NCI-H2227 (cell line): ENCODE results near the gene STAP1.
"Not testable (repeated sequence)": the region's sequence is repeated elsewhere in the genome, so short reads cannot be mapped to it uniquely, and the experiment has no call there.

Experiments used
- DNase-seq: peaks from one replicate; lab custom pipeline; 2025; ENCODE audit not compliant: unreplicated experiment; lab: John Stamatoyannopoulos, UW

The STAP1 gene

GRCh38 chr4:67615119-67615518 is 56.6 kb downstream of the STAP1 start:
- DNase-seq = no peak

- no peak for DNase-seq
Observed at GRCh38 chr4:67616478-67616877, 58.0 kb downstream of the STAP1 start.

GRCh38 chr4:67624939-67625338 is 66.4 kb downstream of the STAP1 start:
- no peak for DNase-seq

- no peak for DNase-seq
Observed at GRCh38 chr4:67632492-67632891, 74.0 kb downstream of the STAP1 start.

GRCh38 chr4:67634741-67635140 is 76.2 kb downstream of the STAP1 start:
- no peak for DNase-seq

GRCh38 chr4:67635331-67635730 is 76.8 kb downstream of the STAP1 start:
- DNase-seq = no peak

GRCh38 chr4:67636978-67637377 is 78.5 kb downstream of the STAP1 start:
- not testable (repeated sequence) for DNase-seq

GRCh38 chr4:67638136-67638535 is 79.6 kb downstream of the STAP1 start:
- no peak for DNase-seq

GRCh38 chr4:67651536-67651935 is 93.0 kb downstream of the STAP1 start:
- no peak for DNase-seq
